Peyer's patch (tissue), 4 donors: Measurements from ENCODE around the gene ATOSA. TPM values are rescaled to one million over a fixed set of nuclear protein-coding genes. Genes with fewer than 3 reads are reported as not detected.

Source experiments
- DNase-seq, 3 donors: peaks; one replicate each; pipeline ENCODE4 v3.0.0-alpha.2; 2017 to 2019
- H3K27ac ChIP-seq, 4 donors: fragments of 200-600 bp; sonication (generic); one replicate each; pipeline ENCODE4 v1.5.1; 2016 to 2019
- H3K27me3 ChIP-seq, 2 donors: fragments of 200-600 bp; sonication (generic); one replicate each; pipeline ENCODE4 v1.5.1; 2019
- H3K36me3 ChIP-seq, 3 donors: fragments of 200-600 bp; sonication (generic); one replicate each; pipeline ENCODE4 v1.5.1; 2016 to 2019
- H3K4me1 ChIP-seq, 4 donors: fragments of 200-600 bp; sonication (generic); one replicate each; pipeline ENCODE4 v1.5.1; 2016 to 2019
- H3K4me3 ChIP-seq, 4 donors: fragments of 200-600 bp; sonication (generic); 1 replicate in 3 of 4; 2 replicates in 1 of 4; pipeline ENCODE4 v1.5.1; 2016 to 2019; ENCODE audit warnings: mild to moderate bottlenecking in 1 of 4
- H3K9me3 ChIP-seq, 4 donors: fragments of 200-600 bp; sonication (generic); one replicate each; pipeline ENCODE4 v1.5.1; 2016 to 2019; ENCODE audit warnings: mild to moderate bottlenecking in 1 of 4
- CTCF ChIP-seq, 6 experiments: fragments of 450-650 bp in 4 of 6; fragments of 200-600 bp in 2 of 6; sonication (generic) in 1 of 6; IDR thresholded peaks; one replicate each; pipeline ENCODE4 v1.5.1; 2017 to 2019; ENCODE audit warnings: antibody characterized with exemption in 6 of 6, mild to moderate bottlenecking in 3 of 6, moderate library complexity in 1 of 6
- POLR2A ChIP-seq, 2 donors: fragments of 450-650 bp; IDR thresholded peaks; one replicate each; pipeline ENCODE4 v1.5.1; 2017; ENCODE audit warnings: antibody characterized with exemption in 2 of 2, mild to moderate bottlenecking in 2 of 2, moderate library complexity in 2 of 2
- total RNA-seq, 4 donors: library from RNA; depleted of rRNA; stranded (reverse); fragments of >200 nt; gene quantifications; one replicate each; pipeline ENCODE4 v1.1.0, GENCODE V29; 2016

The ATOSA gene
- total RNA-seq, 4 donors from 2014 or later: 55.5 to 128 (median 69.4) TPM

- H3K36me3 ChIP-seq: peaks cover 0 to 14% (median 0%) of the 10 kb centered on the region in 3 donors
- H3K4me1 ChIP-seq: no peaks in the 10 kb centered on the region
- H3K27me3 ChIP-seq: no peaks in the 10 kb centered on the region
- H3K27ac ChIP-seq: no peak overlapping the region
- H3K4me3 ChIP-seq: no peak overlapping the region
- no peak for DNase-seq
- H3K9me3 ChIP-seq: no peaks in the 10 kb centered on the region
- TF ChIP-seq POLR2A (IDR thresholded peaks at IDR 0.05) (no peak), CTCF (IDR thresholded peaks at IDR 0.05) (no peak)
Observed at GRCh38 chr15:52645916-52646315, 33.3 kb downstream of the ATOSA start.

- Histone ChIP-seq H3K4me3 (no peak overlapping the region), H3K27me3 (no peaks in the 10 kb centered on the region), H3K9me3 (no peaks in the 10 kb centered on the region), H3K27ac (no peak overlapping the region), H3K36me3 (peaks cover 0 to 29% (median 0%) of the 10 kb centered on the region in 3 donors), H3K4me1 (no peaks in the 10 kb centered on the region)
- TF ChIP-seq POLR2A (IDR thresholded peaks at IDR 0.05) (no peak), CTCF (IDR thresholded peaks at IDR 0.05) (no peak)
- DNase-seq: no peak
Observed at GRCh38 chr15:52642386-52643361, 36.5 kb downstream of the ATOSA start.

- TF ChIP-seq CTCF (IDR thresholded peaks at IDR 0.05) (no peak), POLR2A (IDR thresholded peaks at IDR 0.05) (no peak)
- no peaks in the 10 kb centered on the region for H3K4me1 ChIP-seq
- no peak overlapping the region for H3K27ac ChIP-seq
- no peak overlapping the region for H3K4me3 ChIP-seq
- H3K36me3 ChIP-seq: peaks cover 0 to 37% (median 0%) of the 10 kb centered on the region in 3 donors
- no peaks in the 10 kb centered on the region for H3K9me3 ChIP-seq
- H3K27me3 ChIP-seq: no peaks in the 10 kb centered on the region
- no peak for DNase-seq
Observed at GRCh38 chr15:52636459-52636858, 42.7 kb downstream of the ATOSA start.

GRCh38 chr15:52635908-52636307, 43.3 kb downstream of the ATOSA start:
- no peaks in the 10 kb centered on the region for H3K4me1 ChIP-seq
- no peak overlapping the region for H3K4me3 ChIP-seq
- DNase-seq: no peak
- TF ChIP-seq POLR2A (IDR thresholded peaks at IDR 0.05) (no peak), CTCF (IDR thresholded peaks at IDR 0.05) (no peak)
- no peaks in the 10 kb centered on the region for H3K9me3 ChIP-seq
- H3K27ac ChIP-seq: no peak overlapping the region
- H3K36me3 ChIP-seq: peaks cover 0 to 34% (median 0%) of the 10 kb centered on the region in 3 donors
- no peaks in the 10 kb centered on the region for H3K27me3 ChIP-seq

Other genes with a start within 250 kb of the ATOSA start
- 10 to 100 TPM in 2 of 4 donors, 1 to 10 TPM in 2; 8.9 to 65.2 (median 12.7) TPM for gene MYO5A, start 150.5 kb downstream of the ATOSA start, total RNA-seq
- 100 to 1,000 TPM in 1 of 4 donors, 10 to 100 TPM in 3; 37.7 to 106 (median 63.7) TPM for gene ARPP19, start 110.4 kb downstream of the ATOSA start, total RNA-seq
- gene ONECUT1, start 110.9 kb upstream of the ATOSA start, total RNA-seq: not detected